ENCODE results near the gene TNKS2.
"Not testable (repeated sequence)": the region's sequence is repeated elsewhere in the genome, so short reads cannot be mapped to it uniquely, and the experiment has no call there.

The TNKS2 gene

GRCh38 chr10:91805110-91805838 lies 7.0 kb downstream of the TNKS2 start:
- Histone ChIP-seq H3K27me3 (ENCODE audit: control insufficient read depth, insufficient read depth, low read length, poor library complexity, severe bottlenecking) (no peaks in the 10 kb centered on the region), H3K36me3 (ENCODE audit: control insufficient read depth, insufficient read depth, low read length) (peaks cover 14% of the 10 kb centered on the region), H3K9me3 (ENCODE audit: control insufficient read depth, low read length) (no peaks in the 10 kb centered on the region), H3K4me3 (ENCODE audit: insufficient read depth, low read depth, low read length) (no peak overlapping the region), H3K4me1 (ENCODE audit: control insufficient read depth, insufficient read depth, low read length) (peaks cover 4% of the 10 kb centered on the region), H3K27ac (ENCODE audit: insufficient read depth, low read depth, low read length, poor library complexity, severe bottlenecking) (no peak overlapping the region)
- WGBS, 2 experiments: 96 to 98% methylated on average over 2 of the region's 2 CpGs

- not testable (repeated sequence) for H3K4me3 ChIP-seq (ENCODE audit: insufficient read depth, low read depth, low read length); H3K4me1 ChIP-seq (ENCODE audit: control insufficient read depth, insufficient read depth, low read length); H3K27me3 ChIP-seq (ENCODE audit: control insufficient read depth, insufficient read depth, low read length, poor library complexity, severe bottlenecking); H3K9me3 ChIP-seq (ENCODE audit: control insufficient read depth, low read length); H3K27ac ChIP-seq (ENCODE audit: insufficient read depth, low read depth, low read length, poor library complexity, severe bottlenecking)
- 96 to 98% methylated on average over 14 of the region's 14 CpGs for WGBS, 2 experiments
- H3K36me3 ChIP-seq (ENCODE audit: control insufficient read depth, insufficient read depth, low read length): peaks cover 14% of the 10 kb centered on the region
Observed at GRCh38 chr10:91807264-91807663, 9.0 kb downstream of the TNKS2 start.

GRCh38 chr10:91813251-91813650 lies 15.0 kb downstream of the TNKS2 start:
- no peaks in the 10 kb centered on the region for H3K9me3 ChIP-seq (ENCODE audit: control insufficient read depth, low read length)
- WGBS, 2 experiments: 79 to 86% methylated on average over 1 of the region's 1 CpG
- H3K4me3 ChIP-seq (ENCODE audit: insufficient read depth, low read depth, low read length): no peak overlapping the region
- H3K36me3 ChIP-seq (ENCODE audit: control insufficient read depth, insufficient read depth, low read length): peaks cover 26% of the 10 kb centered on the region
- H3K27me3 ChIP-seq (ENCODE audit: control insufficient read depth, insufficient read depth, low read length, poor library complexity, severe bottlenecking): no peaks in the 10 kb centered on the region
- H3K4me1 ChIP-seq (ENCODE audit: control insufficient read depth, insufficient read depth, low read length): no peaks in the 10 kb centered on the region
- no peak overlapping the region for H3K27ac ChIP-seq (ENCODE audit: insufficient read depth, low read depth, low read length, poor library complexity, severe bottlenecking)

DNA sequence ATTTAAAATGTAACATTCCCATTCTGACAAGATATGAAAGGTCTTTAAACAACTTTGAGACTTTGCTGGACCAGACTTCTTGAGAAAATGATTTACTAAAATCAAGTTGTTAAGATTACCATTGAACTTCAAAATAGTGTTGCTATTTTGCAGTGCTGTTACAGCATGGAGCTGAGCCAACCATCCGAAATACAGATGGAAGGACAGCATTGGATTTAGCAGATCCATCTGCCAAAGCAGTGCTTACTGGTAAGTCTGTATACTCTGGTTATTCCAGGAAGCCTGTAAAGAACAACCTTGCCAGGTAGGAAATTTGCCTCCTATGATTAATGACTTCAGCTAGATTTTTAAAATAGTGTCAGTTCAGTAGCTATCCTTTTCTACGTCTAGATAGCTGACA lies 18.8 kb downstream of the TNKS2 start:
- Histone ChIP-seq H3K4me3 (ENCODE audit: insufficient read depth, low read depth, low read length) (no peak overlapping the region), H3K27ac (ENCODE audit: insufficient read depth, low read depth, low read length, poor library complexity, severe bottlenecking) (no peak overlapping the region), H3K4me1 (ENCODE audit: control insufficient read depth, insufficient read depth, low read length) (no peaks in the 10 kb centered on the region), H3K27me3 (ENCODE audit: control insufficient read depth, insufficient read depth, low read length, poor library complexity, severe bottlenecking) (no peaks in the 10 kb centered on the region), H3K36me3 (ENCODE audit: control insufficient read depth, insufficient read depth, low read length) (peaks cover 38% of the 10 kb centered on the region), H3K9me3 (ENCODE audit: control insufficient read depth, low read length) (no peaks in the 10 kb centered on the region)
- WGBS, 2 experiments: 92 to 97% methylated on average over 1 to 2 of the region's 2 CpGs

DNA sequence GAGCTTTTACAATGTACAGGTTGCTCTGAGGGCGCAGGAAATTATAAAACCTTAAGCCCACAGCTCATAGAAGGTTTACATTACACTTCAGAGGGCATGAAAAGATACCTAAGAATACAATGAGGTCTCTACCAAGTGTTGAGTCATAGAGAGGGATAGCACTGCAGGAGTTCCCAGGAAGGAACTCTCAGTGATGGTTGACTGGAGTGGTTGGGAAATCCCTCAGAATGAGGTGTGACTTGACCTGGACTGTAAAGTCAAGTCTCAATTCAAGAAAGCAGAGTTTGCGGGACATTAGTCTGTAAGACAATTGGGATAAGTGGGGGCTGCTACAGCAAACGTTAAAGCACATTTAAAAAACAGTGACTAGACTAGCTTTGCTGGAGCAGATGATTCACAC lies 21.9 kb downstream of the TNKS2 start:
- Histone ChIP-seq H3K36me3 (ENCODE audit: control insufficient read depth, insufficient read depth, low read length) (peaks cover 38% of the 10 kb centered on the region), H3K27me3 (ENCODE audit: control insufficient read depth, insufficient read depth, low read length, poor library complexity, severe bottlenecking) (no peaks in the 10 kb centered on the region), H3K4me3 (ENCODE audit: insufficient read depth, low read depth, low read length) (no peak overlapping the region), H3K9me3 (ENCODE audit: control insufficient read depth, low read length) (no peaks in the 10 kb centered on the region), H3K4me1 (ENCODE audit: control insufficient read depth, insufficient read depth, low read length) (no peaks in the 10 kb centered on the region), H3K27ac (ENCODE audit: insufficient read depth, low read depth, low read length, poor library complexity, severe bottlenecking) (no peak overlapping the region)
- WGBS, 2 experiments: 89 to 95% methylated on average over 3 of the region's 3 CpGs

DNA sequence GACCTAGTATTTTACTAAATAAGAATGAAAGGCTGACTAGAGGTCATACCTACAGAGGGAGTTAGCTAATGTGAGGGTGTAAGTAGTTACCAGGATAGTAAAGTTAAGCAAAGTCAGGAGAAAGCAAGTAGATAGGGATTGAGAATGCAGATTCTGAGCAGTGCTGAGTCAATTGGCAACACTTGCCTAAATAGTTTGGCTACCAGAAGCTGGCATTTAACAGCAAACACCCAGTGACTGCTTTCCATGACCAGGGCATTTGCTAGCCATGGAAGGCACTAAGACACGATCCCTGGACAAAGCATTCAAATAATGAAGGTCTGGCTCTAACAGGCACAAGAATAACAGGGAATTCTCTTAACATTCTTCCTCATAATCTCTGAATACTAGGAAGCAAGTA lies 25.9 kb downstream of the TNKS2 start:
- peaks cover 44% of the 10 kb centered on the region for H3K36me3 ChIP-seq (ENCODE audit: control insufficient read depth, insufficient read depth, low read length)

GRCh38 chr10:91829268-91829667 lies 31.0 kb downstream of the TNKS2 start:
- H3K4me1 ChIP-seq (ENCODE audit: control insufficient read depth, insufficient read depth, low read length): no peaks in the 10 kb centered on the region
- 88 to 100% methylated on average over 2 of the region's 2 CpGs for WGBS, 2 experiments
- peaks cover 47% of the 10 kb centered on the region for H3K36me3 ChIP-seq (ENCODE audit: control insufficient read depth, insufficient read depth, low read length)

More for the DNA sequence above, 25.9 kb downstream of the TNKS2 start:
- Histone ChIP-seq H3K27me3 (ENCODE audit: control insufficient read depth, insufficient read depth, low read length, poor library complexity, severe bottlenecking) (no peaks in the 10 kb centered on the region), H3K4me3 (ENCODE audit: insufficient read depth, low read depth, low read length) (no peak overlapping the region), H3K27ac (ENCODE audit: insufficient read depth, low read depth, low read length, poor library complexity, severe bottlenecking) (no peak overlapping the region), H3K4me1 (ENCODE audit: control insufficient read depth, insufficient read depth, low read length) (no peaks in the 10 kb centered on the region), H3K9me3 (ENCODE audit: control insufficient read depth, low read length) (no peaks in the 10 kb centered on the region)
- 94 to 95% methylated on average over 1 of the region's 1 CpG for WGBS, 2 experiments

GRCh38 chr10:91838199-91838598 lies 40.0 kb downstream of the TNKS2 start:
- no peak overlapping the region for H3K4me3 ChIP-seq (ENCODE audit: insufficient read depth, low read depth, low read length)
- H3K36me3 ChIP-seq (ENCODE audit: control insufficient read depth, insufficient read depth, low read length): peaks cover 32% of the 10 kb centered on the region
- H3K27me3 ChIP-seq (ENCODE audit: control insufficient read depth, insufficient read depth, low read length, poor library complexity, severe bottlenecking): no peaks in the 10 kb centered on the region
- no peaks in the 10 kb centered on the region for H3K9me3 ChIP-seq (ENCODE audit: control insufficient read depth, low read length)
- H3K27ac ChIP-seq (ENCODE audit: insufficient read depth, low read depth, low read length, poor library complexity, severe bottlenecking): no peak overlapping the region
- H3K4me1 ChIP-seq (ENCODE audit: control insufficient read depth, insufficient read depth, low read length): no peaks in the 10 kb centered on the region
- WGBS, 2 experiments: 71 to 83% methylated on average over 3 of the region's 3 CpGs

More at GRCh38 chr10:91829268-91829667, 31.0 kb downstream of the TNKS2 start:
- H3K9me3 ChIP-seq (ENCODE audit: control insufficient read depth, low read length): no peaks in the 10 kb centered on the region
- H3K4me3 ChIP-seq (ENCODE audit: insufficient read depth, low read depth, low read length): no peak overlapping the region
- H3K27me3 ChIP-seq (ENCODE audit: control insufficient read depth, insufficient read depth, low read length, poor library complexity, severe bottlenecking): no peaks in the 10 kb centered on the region
- no peak overlapping the region for H3K27ac ChIP-seq (ENCODE audit: insufficient read depth, low read depth, low read length, poor library complexity, severe bottlenecking)

DNA sequence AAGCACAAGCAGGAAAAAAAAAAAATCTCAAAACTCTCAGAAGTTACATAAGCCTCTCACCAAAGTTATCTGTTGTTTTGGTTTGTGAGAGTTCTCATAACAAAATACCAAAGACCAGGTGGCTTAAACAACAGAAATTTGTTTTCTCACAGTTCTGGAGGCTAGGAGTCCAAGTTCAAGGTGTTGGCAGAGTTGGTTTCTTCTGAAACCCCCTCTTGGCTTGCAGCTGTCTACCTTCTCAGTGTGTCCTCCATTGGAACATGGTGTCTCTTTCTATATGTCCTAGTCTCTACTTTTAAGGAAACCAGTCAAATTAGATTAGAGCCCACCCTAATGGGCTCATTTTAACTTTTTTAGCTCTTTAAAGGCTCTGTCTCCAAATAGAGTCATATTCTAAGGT lies 44.9 kb downstream of the TNKS2 start:
- Histone ChIP-seq H3K9me3 (ENCODE audit: control insufficient read depth, low read length) (no peaks in the 10 kb centered on the region), H3K4me3 (ENCODE audit: insufficient read depth, low read depth, low read length) (no peak overlapping the region), H3K36me3 (ENCODE audit: control insufficient read depth, insufficient read depth, low read length) (peaks cover 30% of the 10 kb centered on the region), H3K4me1 (ENCODE audit: control insufficient read depth, insufficient read depth, low read length) (no peaks in the 10 kb centered on the region), H3K27ac (ENCODE audit: insufficient read depth, low read depth, low read length, poor library complexity, severe bottlenecking) (no peak overlapping the region), H3K27me3 (ENCODE audit: control insufficient read depth, insufficient read depth, low read length, poor library complexity, severe bottlenecking) (no peaks in the 10 kb centered on the region)

- Histone ChIP-seq H3K36me3 (ENCODE audit: control insufficient read depth, insufficient read depth, low read length) (peaks cover 23% of the 10 kb centered on the region), H3K4me3 (ENCODE audit: insufficient read depth, low read depth, low read length) (no peak overlapping the region), H3K27ac (ENCODE audit: insufficient read depth, low read depth, low read length, poor library complexity, severe bottlenecking) (no peak overlapping the region), H3K27me3 (ENCODE audit: control insufficient read depth, insufficient read depth, low read length, poor library complexity, severe bottlenecking) (no peaks in the 10 kb centered on the region), H3K9me3 (ENCODE audit: control insufficient read depth, low read length) (no peaks in the 10 kb centered on the region), H3K4me1 (ENCODE audit: control insufficient read depth, insufficient read depth, low read length) (no peaks in the 10 kb centered on the region)
- WGBS, 2 experiments: 94 to 96% methylated on average over 3 to 4 of the region's 6 CpGs
Observed at GRCh38 chr10:91856637-91857036, 58.4 kb downstream of the TNKS2 start.
